Upper lobe of left lung (tissue), 6 donors: Measurements from ENCODE around the gene TTLL6. TPM values are rescaled to one million over a fixed set of nuclear protein-coding genes. Genes with fewer than 3 reads are reported as not detected.
A peak's percentile ranks its signal among the peaks of the same experiment; 100 is the strongest.
"Not testable (repeated sequence)": the region's sequence is repeated elsewhere in the genome, so short reads cannot be mapped to it uniquely, and the experiment has no call there.

ENCODE experiments used
- ATAC-seq, 2 donors: fragments of 200-7000 bp; cut with Tn5 transposase; one replicate each; pipeline ENCODE4 v1.9.1; 2022; ENCODE audit warnings: mild to moderate bottlenecking in 2 of 2, moderate library complexity in 2 of 2; ENCODE audit not compliant: low FRiP score in 2 of 2
- DNase-seq, 2 donors: peaks; one replicate each; pipeline ENCODE4 v3.0.0-alpha.2; 2019 to 2020
- H3K27ac ChIP-seq, 4 donors: fragments of 200-600 bp; sonication (generic); one replicate each; pipeline ENCODE4 v1.5.1; 2016 to 2019
- H3K27me3 ChIP-seq, 4 donors: fragments of 200-600 bp; sonication (generic); one replicate each; pipeline ENCODE4 v1.5.1; 2017 to 2019
- H3K36me3 ChIP-seq, 4 donors: fragments of 200-600 bp; sonication (generic); one replicate each; pipeline ENCODE4 v1.5.1; 2016 to 2019
- H3K4me1 ChIP-seq, 4 donors: fragments of 200-600 bp; sonication (generic); one replicate each; pipeline ENCODE4 v1.5.1; 2018 to 2019
- H3K4me3 ChIP-seq, 4 donors: fragments of 200-600 bp; sonication (generic); one replicate each; pipeline ENCODE4 v1.5.1; 2017 to 2019; ENCODE audit warnings: mild to moderate bottlenecking in 2 of 4, moderate library complexity in 1 of 4
- H3K9me3 ChIP-seq, 4 donors: fragments of 200-600 bp; sonication (generic); one replicate each; pipeline ENCODE4 v1.5.1; 2018 to 2019
- CTCF ChIP-seq, 6 experiments: fragments of 450-650 bp in 4 of 6; fragments of 200-600 bp in 2 of 6; sonication (generic) in 2 of 6; IDR thresholded peaks; one replicate each; pipeline ENCODE4 v1.5.1; 2016 to 2019; ENCODE audit warnings: antibody characterized with exemption in 6 of 6
- EP300 ChIP-seq, 4 donors: sonication (generic); formaldehyde crosslinking; IDR thresholded peaks; one replicate each; pipeline ENCODE4 v1.5.1; 2017; ENCODE audit warnings: antibody characterized with exemption in 4 of 4, control low read depth in 2 of 4
- POLR2A ChIP-seq, 4 donors: fragments of 450-650 bp; IDR thresholded peaks; one replicate each; pipeline ENCODE4 v1.5.1; 2016 to 2017; ENCODE audit warnings: antibody characterized with exemption in 4 of 4, mild to moderate bottlenecking in 2 of 4
- POLR2AphosphoS5 ChIP-seq, 2 donors: sonication (generic); formaldehyde crosslinking; IDR thresholded peaks; one replicate each; pipeline ENCODE4 v1.5.1; 2017; ENCODE audit warnings: antibody characterized with exemption in 2 of 2
- WGBS, 2 donors: methylation state at CpG; one replicate each; pipeline ENCODE4 v1.1.5; 2017 to 2018; 5-methylcytosine and 5-hydroxymethylcytosine counted together
- total RNA-seq, 6 donors: library from RNA; depleted of rRNA in 4 of 6; stranded (reverse); fragments of >200 nt in 4 of 6; gene quantifications; one replicate each; pipeline versions ENCODE4 v1.1.0 to v1.2.1, GENCODE V29; 2016 to 2021
- donor health status: DM: no; HTN: no; CAD: no; lungs with moderate emphysema.
- donor health status: DM: no; HTN: yes; CAD: no; lungs with severe emphysema.

TTLL6 gene
- total RNA-seq, 6 donors from 2014 or later: 0.69 to 12.1 (median 1.5) TPM

DNA sequence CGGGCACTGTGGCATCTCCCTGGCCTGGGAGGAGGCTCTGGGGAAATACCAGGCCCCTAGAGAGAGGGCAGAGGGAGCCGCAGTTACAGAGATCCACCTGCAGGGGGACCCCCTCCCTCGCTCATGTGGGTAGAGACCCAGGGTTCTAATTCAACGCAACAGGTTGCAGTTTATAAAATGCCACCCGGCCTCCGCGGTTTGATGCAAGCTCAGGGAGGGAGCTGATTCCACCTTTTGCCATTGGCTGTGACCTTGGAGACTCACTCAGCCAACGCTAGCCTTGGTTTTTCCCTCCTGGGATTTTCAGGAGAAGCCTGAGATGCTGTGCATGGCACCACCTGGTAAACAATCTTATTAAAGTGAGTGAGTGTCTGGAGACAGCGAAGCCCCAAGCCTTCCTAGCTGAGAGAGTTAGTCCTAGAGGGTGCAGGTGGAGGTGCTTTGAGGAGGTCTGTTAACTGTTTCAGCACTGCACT is 12.1 kb downstream of the TTLL6 start:
- no peak overlapping the region for H3K4me3 ChIP-seq
- H3K27ac ChIP-seq: no peak overlapping the region
- peak; percentile 82 to 89 for ATAC-seq
- TF ChIP-seq POLR2A (IDR thresholded peaks at IDR 0.05) (no peak), EP300 (IDR thresholded peaks at IDR 0.05) (no peak), CTCF (IDR thresholded peaks at IDR 0.05) (peak; percentile 81 to 92 (median 88)), POLR2AphosphoS5 (IDR thresholded peaks at IDR 0.05) (no peak)
- peak in 1 of 2 donors; percentile 56 for DNase-seq
- H3K4me1 ChIP-seq: peaks cover 6 to 20% (median 17%) of the 10 kb centered on the region in 4 donors
- no peaks in the 10 kb centered on the region for H3K36me3 ChIP-seq
- 8 to 14% methylated on average over 4 to 9 of the region's 9 CpGs for WGBS, 2 donors
- H3K9me3 ChIP-seq: no peaks in the 10 kb centered on the region
- H3K27me3 ChIP-seq: no peaks in the 10 kb centered on the region

- peak in 1 of 2 donors; percentile 45 for ATAC-seq
Observed at GRCh38 chr17:48800626-48801217, 16.3 kb downstream of the TTLL6 start.

DNA sequence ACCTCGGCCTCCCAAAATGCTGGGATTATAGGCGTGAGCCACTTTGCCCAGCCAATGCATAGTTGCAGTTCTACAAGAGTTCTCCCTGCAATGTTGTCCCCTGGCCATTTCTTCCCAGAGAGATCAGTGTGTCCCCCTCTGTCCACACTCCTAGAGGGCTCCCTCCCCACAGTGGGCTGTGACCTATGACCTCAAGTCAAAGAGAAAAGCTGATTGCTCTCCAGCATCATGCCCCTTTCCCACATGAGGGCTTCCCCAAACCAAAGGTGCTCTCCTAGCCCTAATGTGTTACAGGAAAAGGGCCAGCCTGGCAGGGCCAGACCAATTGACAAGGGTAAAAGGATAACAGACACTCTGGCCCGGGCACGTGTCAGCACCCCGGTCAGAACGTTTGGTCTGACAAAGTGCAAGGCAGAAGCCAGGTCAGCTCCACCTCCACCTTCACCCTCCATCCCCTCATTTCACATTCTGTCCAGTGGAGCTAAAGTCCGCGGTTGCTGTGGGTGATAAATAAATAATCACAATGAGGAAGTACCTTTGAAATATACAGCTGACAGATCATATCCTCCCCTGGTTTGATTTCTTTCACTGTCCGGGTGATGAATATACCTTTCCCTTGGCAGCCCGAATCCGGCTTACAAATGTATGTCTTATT is 17.8 kb downstream of the TTLL6 start:
- no peak overlapping the region for H3K27ac ChIP-seq
- H3K4me3 ChIP-seq: no peak overlapping the region
- H3K27me3 ChIP-seq: no peaks in the 10 kb centered on the region
- WGBS, 2 donors: 67 to 76% methylated on average over 11 of the region's 11 CpGs
- TF ChIP-seq POLR2A (IDR thresholded peaks at IDR 0.05): no peak
- no peak for TF ChIP-seq CTCF (IDR thresholded peaks at IDR 0.05)
- TF ChIP-seq POLR2AphosphoS5 (IDR thresholded peaks at IDR 0.05): no peak
- TF ChIP-seq EP300 (IDR thresholded peaks at IDR 0.05): no peak
- H3K9me3 ChIP-seq: no peaks in the 10 kb centered on the region
- no peaks in the 10 kb centered on the region for H3K36me3 ChIP-seq
- DNase-seq: no peak
- peaks cover 0 to 20% (median 8%) of the 10 kb centered on the region in 4 donors for H3K4me1 ChIP-seq
- ATAC-seq: no peak

More at GRCh38 chr17:48800626-48801217, 16.3 kb downstream of the TTLL6 start:
- TF ChIP-seq CTCF (IDR thresholded peaks at IDR 0.05): no peak
- no peak for TF ChIP-seq EP300 (IDR thresholded peaks at IDR 0.05)
- TF ChIP-seq POLR2AphosphoS5 (IDR thresholded peaks at IDR 0.05): no peak
- no peak for TF ChIP-seq POLR2A (IDR thresholded peaks at IDR 0.05)
- Histone ChIP-seq H3K4me1 (peaks cover 6 to 20% (median 14%) of the 10 kb centered on the region in 4 donors), H3K27ac (no peak overlapping the region), H3K27me3 (no peaks in the 10 kb centered on the region), H3K36me3 (no peaks in the 10 kb centered on the region), H3K9me3 (no peaks in the 10 kb centered on the region), H3K4me3 (no peak overlapping the region)
- no peak for DNase-seq
- WGBS, 2 donors: 34 to 46% methylated on average over 3 to 5 of the region's 5 CpGs

- not testable (repeated sequence) for H3K9me3 ChIP-seq, DNase-seq, H3K36me3 ChIP-seq, ATAC-seq, H3K4me3 ChIP-seq, H3K27me3 ChIP-seq, H3K27ac ChIP-seq, H3K4me1 ChIP-seq
- WGBS, 2 donors: 53 to 55% methylated on average over 6 of the region's 6 CpGs
Observed at GRCh38 chr17:48796163-48796522, 20.9 kb downstream of the TTLL6 start.

GRCh38 chr17:48795444-48796162 is 21.4 kb downstream of the TTLL6 start:
- no peak for TF ChIP-seq POLR2A (IDR thresholded peaks at IDR 0.05)
- no peak for TF ChIP-seq CTCF (IDR thresholded peaks at IDR 0.05)
- no peak for TF ChIP-seq POLR2AphosphoS5 (IDR thresholded peaks at IDR 0.05)
- no peak for TF ChIP-seq EP300 (IDR thresholded peaks at IDR 0.05)
- Histone ChIP-seq H3K9me3 (no peaks in the 10 kb centered on the region), H3K27me3 (no peaks in the 10 kb centered on the region), H3K4me3 (no peak overlapping the region), H3K4me1 (peaks cover 0 to 8% (median 2%) of the 10 kb centered on the region in 4 donors), H3K27ac (no peak overlapping the region), H3K36me3 (no peaks in the 10 kb centered on the region)
- DNase-seq (no peak), ATAC-seq (no peak)
- WGBS, 2 donors: 59 to 64% methylated on average over 10 of the region's 10 CpGs
